ENCODE data around the gene PCK1.

DNA sequence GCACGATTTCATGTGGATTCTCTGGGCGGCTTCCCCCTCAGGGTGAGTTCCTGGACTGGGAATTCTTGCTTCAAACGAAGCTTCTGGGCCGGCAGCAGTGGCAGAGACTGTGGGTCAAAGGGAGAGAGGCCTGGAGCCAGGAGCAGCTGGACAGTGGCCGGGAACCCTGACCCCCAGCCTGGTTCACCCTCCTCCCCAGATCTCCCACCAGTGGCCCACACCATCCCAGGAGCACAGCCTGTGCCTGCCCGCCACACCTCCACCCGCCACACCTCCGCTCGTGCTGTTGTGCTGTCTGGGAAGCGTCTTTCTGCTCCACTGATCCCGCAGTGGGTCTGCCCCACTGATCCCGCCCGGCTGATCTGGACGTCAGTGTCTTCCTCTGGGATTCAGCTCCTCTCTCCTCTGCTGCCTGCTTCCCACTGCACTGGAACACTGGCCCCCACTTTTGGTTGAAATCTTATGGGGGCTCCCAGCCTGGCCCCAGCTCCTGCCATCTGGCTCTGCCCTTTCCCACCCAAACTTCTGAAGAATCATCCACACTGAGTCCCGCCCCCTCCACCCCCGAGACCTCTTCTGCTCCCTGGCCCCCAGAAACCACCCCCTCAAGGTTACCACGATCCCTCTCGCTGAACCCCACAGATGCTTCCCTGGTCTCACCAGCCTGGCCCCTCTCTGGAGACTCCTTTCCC is 49.5 kb downstream of the PCK1 start:
- TF ChIP-seq, protein P1, sequence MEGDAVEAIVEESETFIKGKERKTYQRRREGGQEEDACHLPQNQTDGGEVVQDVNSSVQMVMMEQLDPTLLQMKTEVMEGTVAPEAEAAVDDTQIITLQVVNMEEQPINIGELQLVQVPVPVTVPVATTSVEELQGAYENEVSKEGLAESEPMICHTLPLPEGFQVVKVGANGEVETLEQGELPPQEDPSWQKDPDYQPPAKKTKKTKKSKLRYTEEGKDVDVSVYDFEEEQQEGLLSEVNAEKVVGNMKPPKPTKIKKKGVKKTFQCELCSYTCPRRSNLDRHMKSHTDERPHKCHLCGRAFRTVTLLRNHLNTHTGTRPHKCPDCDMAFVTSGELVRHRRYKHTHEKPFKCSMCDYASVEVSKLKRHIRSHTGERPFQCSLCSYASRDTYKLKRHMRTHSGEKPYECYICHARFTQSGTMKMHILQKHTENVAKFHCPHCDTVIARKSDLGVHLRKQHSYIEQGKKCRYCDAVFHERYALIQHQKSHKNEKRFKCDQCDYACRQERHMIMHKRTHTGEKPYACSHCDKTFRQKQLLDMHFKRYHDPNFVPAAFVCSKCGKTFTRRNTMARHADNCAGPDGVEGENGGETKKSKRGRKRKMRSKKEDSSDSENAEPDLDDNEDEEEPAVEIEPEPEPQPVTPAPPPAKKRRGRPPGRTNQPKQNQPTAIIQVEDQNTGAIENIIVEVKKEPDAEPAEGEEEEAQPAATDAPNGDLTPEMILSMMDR (IDR thresholded peaks at IDR 0.05), result no peak
- no peak for TF ChIP-seq POLR2A (IDR thresholded peaks at IDR 0.05)
- TF ChIP-seq EP300 (IDR thresholded peaks at IDR 0.05), result no peak

All from ovary (tissue), 3 donors.